Adrenal gland (tissue), 5 donors: ENCODE results near the gene CYP26B1.

Experiments
- POLR2A ChIP-seq, 2 donors: fragments of 450-650 bp; IDR thresholded peaks; one replicate each; pipeline ENCODE4 v1.6.1; 2017; ENCODE audit warnings: antibody characterized with exemption in 2 of 2, mild to moderate bottlenecking in 2 of 2, moderate library complexity in 1 of 2
- TF ChIP-seq, protein P1 (sequence below), 6 experiments: fragments of 450-650 bp in 4 of 6; fragments of 200-600 bp in 2 of 6; sonication (generic) in 1 of 6; IDR thresholded peaks; 1 replicate in 5 of 6; 2 replicates in 1 of 6; pipeline versions ENCODE4 v1.5.1 to v1.8.0; 2016 to 2021; ENCODE audit warnings: antibody characterized with exemption in 6 of 6, mild to moderate bottlenecking in 2 of 6, moderate library complexity in 1 of 6
- donor health status: DM: no; HTN: no; CAD: no.

GRCh38 chr2:72124376-72124775 is 23.3 kb downstream of the CYP26B1 start:
- TF ChIP-seq, protein P1, sequence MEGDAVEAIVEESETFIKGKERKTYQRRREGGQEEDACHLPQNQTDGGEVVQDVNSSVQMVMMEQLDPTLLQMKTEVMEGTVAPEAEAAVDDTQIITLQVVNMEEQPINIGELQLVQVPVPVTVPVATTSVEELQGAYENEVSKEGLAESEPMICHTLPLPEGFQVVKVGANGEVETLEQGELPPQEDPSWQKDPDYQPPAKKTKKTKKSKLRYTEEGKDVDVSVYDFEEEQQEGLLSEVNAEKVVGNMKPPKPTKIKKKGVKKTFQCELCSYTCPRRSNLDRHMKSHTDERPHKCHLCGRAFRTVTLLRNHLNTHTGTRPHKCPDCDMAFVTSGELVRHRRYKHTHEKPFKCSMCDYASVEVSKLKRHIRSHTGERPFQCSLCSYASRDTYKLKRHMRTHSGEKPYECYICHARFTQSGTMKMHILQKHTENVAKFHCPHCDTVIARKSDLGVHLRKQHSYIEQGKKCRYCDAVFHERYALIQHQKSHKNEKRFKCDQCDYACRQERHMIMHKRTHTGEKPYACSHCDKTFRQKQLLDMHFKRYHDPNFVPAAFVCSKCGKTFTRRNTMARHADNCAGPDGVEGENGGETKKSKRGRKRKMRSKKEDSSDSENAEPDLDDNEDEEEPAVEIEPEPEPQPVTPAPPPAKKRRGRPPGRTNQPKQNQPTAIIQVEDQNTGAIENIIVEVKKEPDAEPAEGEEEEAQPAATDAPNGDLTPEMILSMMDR (IDR thresholded peaks at IDR 0.05) = no peak
- TF ChIP-seq POLR2A (IDR thresholded peaks at IDR 0.05) = no peak
